Astrocyte (in vitro differentiated cells and primary cell): ENCODE measurements around the gene IQUB. TPM values are rescaled to one million over a fixed set of nuclear protein-coding genes. Genes with fewer than 3 reads are reported as not detected.

Experiments used
- DNase-seq: peaks from one replicate; pipeline ENCODE4 v3.0.0-alpha.2; 2010; ENCODE audit warnings: low read depth
- FAIRE-seq: peaks from 2 replicates; lab custom pipeline; 2011; peaks lifted over from hg19 to GRCh38; lab: Jason Lieb, UNC
- H2AFZ ChIP-seq: 2 replicates; pipeline ENCODE4 v1.6.0; 2012; ENCODE audit warnings: low read depth, low read length, inconsistent platforms
- H3K27ac ChIP-seq: 2 replicates; pipeline ENCODE4 v1.5.1; 2011; ENCODE audit warnings: low read depth, low read length, inconsistent platforms
- H3K27me3 ChIP-seq: 2 replicates; pipeline ENCODE4 v1.6.0; 2011; ENCODE audit warnings: low read length, inconsistent platforms; ENCODE audit not compliant: insufficient read depth
- H3K36me3 ChIP-seq: 2 replicates; pipeline ENCODE4 v1.5.1; 2011; ENCODE audit warnings: low read length, inconsistent platforms; ENCODE audit not compliant: insufficient read depth
- H3K4me1 ChIP-seq: 2 replicates; pipeline ENCODE4 v1.5.1; 2011; ENCODE audit warnings: low read length, inconsistent platforms; ENCODE audit not compliant: insufficient read depth
- H3K4me2 ChIP-seq: 2 replicates; pipeline ENCODE4 v1.6.0; 2012; ENCODE audit warnings: low read length, inconsistent platforms
- H3K4me3 ChIP-seq: 2 replicates; pipeline ENCODE4 v1.5.1; 2011; ENCODE audit warnings: low read depth, mild to moderate bottlenecking, low read length, inconsistent platforms; ENCODE audit not compliant: insufficient read depth
- H3K79me2 ChIP-seq: 2 replicates; pipeline ENCODE4 v1.6.0; 2012; ENCODE audit warnings: mild to moderate bottlenecking, low read length, inconsistent platforms; ENCODE audit not compliant: insufficient read depth
- H3K9ac ChIP-seq: 2 replicates; pipeline ENCODE4 v1.6.0; 2012; ENCODE audit warnings: mild to moderate bottlenecking, low read length, inconsistent platforms
- H3K9me3 ChIP-seq: 2 replicates; pipeline ENCODE4 v1.5.1; 2012; ENCODE audit warnings: low read depth, mild to moderate bottlenecking, low read length, inconsistent platforms; ENCODE audit not compliant: insufficient read depth
- H4K20me1 ChIP-seq: 2 replicates; pipeline ENCODE4 v1.6.0; 2012; ENCODE audit warnings: low read length, inconsistent platforms; ENCODE audit not compliant: insufficient read depth
- H3K27ac Mint-ChIP-seq: one replicate; pipeline ENCODE4 v1.8.0; 2021; ENCODE audit warnings: mild to moderate bottlenecking, mixed read lengths; ENCODE audit not compliant: unreplicated experiment
- H3K27me3 Mint-ChIP-seq: one replicate; pipeline ENCODE4 v1.8.0; 2021; ENCODE audit warnings: low read depth, mixed read lengths; ENCODE audit not compliant: unreplicated experiment
- H3K36me3 Mint-ChIP-seq: one replicate; pipeline ENCODE4 v1.8.0; 2021; ENCODE audit warnings: low read depth, mixed read lengths; ENCODE audit not compliant: unreplicated experiment
- H3K4me1 Mint-ChIP-seq: one replicate; pipeline ENCODE4 v1.8.0; 2021; ENCODE audit warnings: low read depth, mixed read lengths; ENCODE audit not compliant: unreplicated experiment
- H3K4me3 Mint-ChIP-seq: one replicate; pipeline ENCODE4 v1.8.0; 2021; ENCODE audit warnings: mild to moderate bottlenecking, moderate library complexity, mixed read lengths; ENCODE audit not compliant: unreplicated experiment
- H3K9me3 Mint-ChIP-seq: one replicate; pipeline ENCODE4 v1.8.0; 2021; ENCODE audit warnings: mild to moderate bottlenecking, mixed read lengths; ENCODE audit not compliant: unreplicated experiment
- EZH2 ChIP-seq: IDR thresholded peaks from 2 replicates; pipeline ENCODE4 v1.6.1; 2012; ENCODE audit warnings: mild to moderate bottlenecking, low read length, inconsistent platforms; ENCODE audit not compliant: insufficient read depth
- total RNA-seq: library from RNA; stranded (reverse); gene quantifications from 2 replicates; pipeline ENCODE4 v1.2.1, GENCODE V29; 2021
- TF ChIP-seq, protein P1 (sequence below): IDR thresholded peaks from 2 replicates; pipeline ENCODE4 v1.5.1; 2011; ENCODE audit warnings: low read depth, mild to moderate bottlenecking, inconsistent platforms, low read length, moderate library complexity; ENCODE audit not compliant: insufficient read depth

IQUB gene
- total RNA-seq, 1 donor from 2014 or later, result 0.59 TPM

- no peaks in the 10 kb centered on the region for H4K20me1 ChIP-seq
- Mint-ChIP-seq H3K9me3 (no peaks in the 10 kb centered on the region), H3K4me1 (no peaks in the 10 kb centered on the region), H3K27me3 (no peaks in the 10 kb centered on the region), H3K27ac (no peak overlapping the region), H3K4me3 (no peak overlapping the region), H3K36me3 (no peaks in the 10 kb centered on the region)
- no peak overlapping the region for H3K27ac ChIP-seq
- H3K4me3 ChIP-seq, result no peak overlapping the region
- H3K9me3 ChIP-seq, result no peaks in the 10 kb centered on the region
- TF ChIP-seq, protein P1, sequence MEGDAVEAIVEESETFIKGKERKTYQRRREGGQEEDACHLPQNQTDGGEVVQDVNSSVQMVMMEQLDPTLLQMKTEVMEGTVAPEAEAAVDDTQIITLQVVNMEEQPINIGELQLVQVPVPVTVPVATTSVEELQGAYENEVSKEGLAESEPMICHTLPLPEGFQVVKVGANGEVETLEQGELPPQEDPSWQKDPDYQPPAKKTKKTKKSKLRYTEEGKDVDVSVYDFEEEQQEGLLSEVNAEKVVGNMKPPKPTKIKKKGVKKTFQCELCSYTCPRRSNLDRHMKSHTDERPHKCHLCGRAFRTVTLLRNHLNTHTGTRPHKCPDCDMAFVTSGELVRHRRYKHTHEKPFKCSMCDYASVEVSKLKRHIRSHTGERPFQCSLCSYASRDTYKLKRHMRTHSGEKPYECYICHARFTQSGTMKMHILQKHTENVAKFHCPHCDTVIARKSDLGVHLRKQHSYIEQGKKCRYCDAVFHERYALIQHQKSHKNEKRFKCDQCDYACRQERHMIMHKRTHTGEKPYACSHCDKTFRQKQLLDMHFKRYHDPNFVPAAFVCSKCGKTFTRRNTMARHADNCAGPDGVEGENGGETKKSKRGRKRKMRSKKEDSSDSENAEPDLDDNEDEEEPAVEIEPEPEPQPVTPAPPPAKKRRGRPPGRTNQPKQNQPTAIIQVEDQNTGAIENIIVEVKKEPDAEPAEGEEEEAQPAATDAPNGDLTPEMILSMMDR, result no peak
- TF ChIP-seq EZH2, result no peak
- no peak for DNase-seq
- H3K27me3 ChIP-seq, result no peaks in the 10 kb centered on the region
- no peaks in the 10 kb centered on the region for H3K4me1 ChIP-seq
- FAIRE-seq, result no peak
- H3K9ac ChIP-seq, result no peak overlapping the region
- no peak overlapping the region for H3K4me2 ChIP-seq
- no peaks in the 10 kb centered on the region for H3K79me2 ChIP-seq
- H3K36me3 ChIP-seq, result no peaks in the 10 kb centered on the region
- no peak overlapping the region for H2AFZ ChIP-seq
Measured at GRCh38 chr7:123485721-123486120, 48.7 kb downstream of the IQUB start.

DNA sequence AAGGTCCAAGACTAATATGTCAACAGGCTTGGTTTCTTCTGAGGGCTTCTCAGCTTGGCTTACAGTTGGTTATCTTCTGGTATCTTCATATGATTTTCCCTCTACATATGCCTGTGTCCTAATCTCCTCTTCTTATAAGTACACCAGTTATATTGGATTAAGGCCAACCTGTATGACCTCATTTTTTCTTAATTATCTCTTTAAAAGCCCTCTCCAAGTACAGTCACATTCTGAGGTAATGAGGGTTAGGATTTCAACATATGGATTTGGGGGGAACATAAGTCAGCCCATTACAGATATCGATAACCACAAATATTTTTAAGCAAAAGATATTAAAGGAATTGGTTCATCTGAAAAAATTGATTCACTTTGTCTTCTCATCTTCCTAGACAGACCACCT is 49.2 kb downstream of the IQUB start:
- Histone ChIP-seq H4K20me1 (no peaks in the 10 kb centered on the region), H3K79me2 (no peaks in the 10 kb centered on the region), H2AFZ (no peak overlapping the region), H3K27me3 (no peaks in the 10 kb centered on the region), H3K4me3 (no peak overlapping the region), H3K9ac (no peak overlapping the region), H3K27ac (no peak overlapping the region), H3K4me2 (no peak overlapping the region), H3K36me3 (no peaks in the 10 kb centered on the region), H3K9me3 (no peaks in the 10 kb centered on the region), H3K4me1 (no peaks in the 10 kb centered on the region)
- TF ChIP-seq, protein P1, result no peak
- no peak for TF ChIP-seq EZH2
- Mint-ChIP-seq H3K27me3 (no peaks in the 10 kb centered on the region), H3K36me3 (no peaks in the 10 kb centered on the region), H3K4me3 (no peak overlapping the region), H3K4me1 (no peaks in the 10 kb centered on the region), H3K9me3 (no peaks in the 10 kb centered on the region), H3K27ac (no peak overlapping the region)
- FAIRE-seq, result no peak
- no peak for DNase-seq

DNA sequence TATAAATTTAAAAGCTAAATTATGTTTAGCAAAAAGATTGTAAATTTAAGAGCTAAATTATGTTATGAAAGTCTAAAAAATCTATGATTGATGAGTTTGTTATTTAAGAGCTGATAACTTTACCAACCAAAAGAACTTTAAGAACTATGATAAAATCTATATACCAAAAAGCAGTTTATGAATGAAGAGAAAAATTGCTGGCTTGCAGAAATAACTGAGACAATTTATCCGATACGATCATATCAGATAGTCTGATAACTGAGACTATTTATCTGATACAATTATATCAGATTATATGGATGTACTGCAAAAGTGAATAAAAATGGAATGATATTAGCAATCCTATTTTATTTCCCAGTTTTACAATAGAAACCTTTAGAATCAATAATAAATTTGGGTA is 50.2 kb downstream of the IQUB start:
- TF ChIP-seq, protein P1, result no peak
- TF ChIP-seq EZH2, result no peak
- Histone ChIP-seq H3K4me1 (no peaks in the 10 kb centered on the region), H3K9me3 (no peaks in the 10 kb centered on the region), H3K79me2 (no peaks in the 10 kb centered on the region), H3K4me2 (no peak overlapping the region), H4K20me1 (no peaks in the 10 kb centered on the region), H3K9ac (no peak overlapping the region), H3K36me3 (no peaks in the 10 kb centered on the region), H3K4me3 (no peak overlapping the region), H3K27me3 (no peaks in the 10 kb centered on the region), H3K27ac (no peak overlapping the region), H2AFZ (no peak overlapping the region)
- no peaks in the 10 kb centered on the region for H3K27me3 Mint-ChIP-seq
- no peak for FAIRE-seq
- H3K4me3 Mint-ChIP-seq, result no peak overlapping the region
- no peaks in the 10 kb centered on the region for H3K9me3 Mint-ChIP-seq
- no peaks in the 10 kb centered on the region for H3K4me1 Mint-ChIP-seq
- DNase-seq, result no peak
- H3K27ac Mint-ChIP-seq, result no peak overlapping the region
- H3K36me3 Mint-ChIP-seq, result no peaks in the 10 kb centered on the region
